Mesendoderm (in vitro differentiated cells): ENCODE results near the gene DAB2.

Experiments used
- DNase-seq: peaks from one replicate; pipeline ENCODE4 v3.0.0; 2013
- H2AK5ac ChIP-seq: 2 replicates; pipeline ENCODE4 v1.6.1; 2013; ENCODE audit warnings: low read length, inconsistent platforms
- H2BK120ac ChIP-seq: 2 replicates; pipeline ENCODE4 v1.6.1; 2013; ENCODE audit warnings: low read depth, mild to moderate bottlenecking, low read length, moderate library complexity, mixed read lengths
- H2BK15ac ChIP-seq: replicated peaks from 2 replicates; pipeline ENCODE4 v1.6.1; 2013; ENCODE audit warnings: low read depth, mild to moderate bottlenecking, moderate library complexity
- H2BK5ac ChIP-seq: 2 replicates; pipeline ENCODE4 v1.6.1; 2013; ENCODE audit warnings: low read length, inconsistent platforms
- H3K18ac ChIP-seq: 2 replicates; pipeline ENCODE4 v1.6.1; 2013; ENCODE audit warnings: mild to moderate bottlenecking, low read length, mixed read lengths
- H3K23ac ChIP-seq: one replicate; pipeline ENCODE4 v1.6.1; 2013; ENCODE audit warnings: low read length
- H3K27ac ChIP-seq: 2 replicates; pipeline ENCODE4 v1.5.1; 2013; ENCODE audit warnings: low read depth, mild to moderate bottlenecking, inconsistent platforms, low read length, moderate library complexity
- H3K27me3 ChIP-seq: 2 replicates; pipeline ENCODE4 v1.6.1; 2013; ENCODE audit warnings: low read length, control low read depth, mild to moderate bottlenecking, inconsistent platforms; ENCODE audit not compliant: insufficient read depth, poor library complexity
- H3K36me3 ChIP-seq: 2 replicates; pipeline ENCODE4 v1.6.1; 2013; ENCODE audit warnings: low read length, inconsistent platforms; ENCODE audit not compliant: control insufficient read depth, insufficient read depth
- H3K4ac ChIP-seq: one replicate; pipeline ENCODE4 v1.6.1; 2013; ENCODE audit warnings: low read depth, mild to moderate bottlenecking, low read length, moderate library complexity
- H3K4me1 ChIP-seq: 2 replicates; pipeline ENCODE4 v1.6.1; 2013; ENCODE audit warnings: low read depth, low read length, inconsistent platforms; ENCODE audit not compliant: control insufficient read depth
- H3K4me2 ChIP-seq: 2 replicates; pipeline ENCODE4 v1.6.1; 2013; ENCODE audit warnings: low read length
- H3K4me3 ChIP-seq: 2 replicates; pipeline ENCODE4 v1.5.1; 2013; ENCODE audit warnings: mild to moderate bottlenecking, low read length
- H3K56ac ChIP-seq: one replicate; pipeline ENCODE4 v1.6.1; 2013; ENCODE audit warnings: low read length
- H3K79me1 ChIP-seq: 2 replicates; pipeline ENCODE4 v1.6.1; 2013; ENCODE audit warnings: low read length, inconsistent platforms
- H3K79me2 ChIP-seq: 2 replicates; pipeline ENCODE4 v1.6.1; 2013; ENCODE audit warnings: mild to moderate bottlenecking, low read length; ENCODE audit not compliant: control insufficient read depth, insufficient read depth
- H3K9ac ChIP-seq: 2 replicates; pipeline ENCODE4 v1.6.1; 2013; ENCODE audit warnings: low read length, inconsistent platforms
- H4K5ac ChIP-seq: one replicate; pipeline ENCODE4 v1.6.1; 2013; ENCODE audit warnings: low read length
- H4K8ac ChIP-seq: one replicate; pipeline ENCODE4 v1.6.1; 2013; ENCODE audit warnings: low read depth, mild to moderate bottlenecking, control low read depth, low read length, moderate library complexity
- WGBS: extraction: QIAGEN DNeasy Blood & Tissue Kit; methylation state at CpG from one replicate; pipeline ENCODE4 v1.1.7; 2013; ENCODE audit warnings: low lambda C conversion rate, missing lambda C conversion rate; ENCODE audit not compliant: insufficient coverage; ENCODE audit errors: extremely low coverage; 5-methylcytosine and 5-hydroxymethylcytosine counted together

The DAB2 gene

DNA sequence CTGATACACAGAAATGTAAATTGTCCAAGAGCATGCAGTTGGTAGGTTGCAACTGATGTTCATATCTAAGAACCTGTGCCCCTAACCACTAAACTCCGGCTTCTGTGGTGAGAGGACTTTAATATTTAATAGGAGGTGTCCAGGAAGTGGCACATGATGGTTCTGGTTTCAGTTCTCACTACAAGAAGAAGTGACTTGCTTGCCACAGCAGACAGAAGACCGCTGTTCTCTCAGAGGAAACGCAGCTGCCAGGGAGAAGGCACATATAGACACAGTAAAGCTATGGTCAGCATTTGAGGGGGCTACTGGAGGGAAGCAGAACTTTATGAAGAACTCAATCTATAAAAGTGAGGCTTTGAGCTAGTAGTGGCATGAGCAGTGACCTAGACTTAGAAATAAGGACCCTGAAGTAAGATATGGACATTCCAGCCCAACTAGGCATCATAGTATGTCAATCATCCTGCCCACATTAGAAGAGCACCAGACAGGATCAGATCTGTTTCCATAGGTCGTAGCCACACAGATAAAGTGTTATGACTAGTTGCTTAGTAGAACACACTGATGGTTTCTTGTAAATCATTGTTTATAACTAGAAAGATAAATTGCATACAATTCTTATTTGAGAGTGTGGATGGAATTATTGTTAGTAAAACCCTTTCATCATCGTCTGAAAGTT, 36.4 kb upstream of the DAB2 start:
- no peaks in the 10 kb centered on the region for H3K27me3 ChIP-seq
- H3K9ac ChIP-seq = no peak overlapping the region
- no peak overlapping the region for H3K27ac ChIP-seq
- H3K56ac ChIP-seq = no peak overlapping the region
- H3K4me3 ChIP-seq = no peak overlapping the region
- no peak overlapping the region for H2BK15ac ChIP-seq
- H3K18ac ChIP-seq = no peak overlapping the region
- H3K4ac ChIP-seq = no peak overlapping the region
- H4K5ac ChIP-seq = no peak overlapping the region
- no peaks in the 10 kb centered on the region for H3K36me3 ChIP-seq
- no peak for DNase-seq
- no peak overlapping the region for H3K23ac ChIP-seq
- no peaks in the 10 kb centered on the region for H3K79me1 ChIP-seq
- H2BK5ac ChIP-seq = no peak overlapping the region
- WGBS = no CpG with 5 or more reads among the region's 5 CpGs
- no peak overlapping the region for H2BK120ac ChIP-seq
- H4K8ac ChIP-seq = no peak overlapping the region
- no peaks in the 10 kb centered on the region for H3K79me2 ChIP-seq
- H2AK5ac ChIP-seq = no peak overlapping the region
- no peak overlapping the region for H3K4me2 ChIP-seq
- H3K4me1 ChIP-seq = no peaks in the 10 kb centered on the region

- Histone ChIP-seq H3K27me3 (no peaks in the 10 kb centered on the region), H3K27ac (no peak overlapping the region), H2BK15ac (no peak overlapping the region), H3K18ac (no peak overlapping the region), H3K4me2 (no peak overlapping the region), H3K4me3 (no peak overlapping the region), H3K36me3 (no peaks in the 10 kb centered on the region), H3K79me1 (no peaks in the 10 kb centered on the region), H3K4me1 (no peaks in the 10 kb centered on the region), H3K4ac (no peak overlapping the region), H2BK5ac (no peak overlapping the region), H3K56ac (no peak overlapping the region), H4K8ac (no peak overlapping the region), H2BK120ac (no peak overlapping the region), H3K23ac (no peak overlapping the region), H4K5ac (no peak overlapping the region), H2AK5ac (no peak overlapping the region), H3K79me2 (no peaks in the 10 kb centered on the region), H3K9ac (no peak overlapping the region)
- DNase-seq = no peak
Measured at GRCh38 chr5:39459907-39460306, 35.1 kb upstream of the DAB2 start.

DNA sequence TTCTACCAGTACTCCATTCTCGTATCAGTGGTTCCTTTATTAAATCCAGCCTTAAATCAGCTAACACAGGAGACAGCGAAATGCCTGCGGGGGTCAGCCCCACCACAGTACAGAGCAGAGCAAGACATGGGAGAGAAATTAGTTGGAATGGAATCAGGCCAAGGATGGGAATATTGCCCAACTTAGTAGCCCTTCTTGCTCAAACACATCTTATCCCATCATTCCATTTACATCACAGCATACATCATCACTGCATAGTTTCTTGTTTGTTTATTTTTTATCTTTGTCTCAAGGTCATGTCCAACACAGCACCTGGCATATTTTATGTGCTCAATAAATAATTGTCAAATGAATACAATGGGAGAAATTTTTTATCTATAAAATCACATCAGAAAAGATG, 34.3 kb upstream of the DAB2 start:
- Histone ChIP-seq H3K4me3 (no peak overlapping the region), H2BK120ac (no peak overlapping the region), H3K27ac (no peak overlapping the region), H3K9ac (no peak overlapping the region), H4K5ac (no peak overlapping the region), H3K56ac (no peak overlapping the region), H3K23ac (no peak overlapping the region), H3K36me3 (no peaks in the 10 kb centered on the region), H2AK5ac (no peak overlapping the region), H3K4me2 (no peak overlapping the region), H3K18ac (no peak overlapping the region), H3K27me3 (no peaks in the 10 kb centered on the region), H2BK15ac (no peak overlapping the region), H3K4ac (no peak overlapping the region), H4K8ac (no peak overlapping the region), H2BK5ac (no peak overlapping the region), H3K4me1 (no peaks in the 10 kb centered on the region), H3K79me1 (no peaks in the 10 kb centered on the region), H3K79me2 (no peaks in the 10 kb centered on the region)
- DNase-seq = no peak
- no CpG with 5 or more reads among the region's 3 CpGs for WGBS

- no CpG with 5 or more reads among the region's 7 CpGs for WGBS
- DNase-seq = no peak
- Histone ChIP-seq H4K5ac (no peak overlapping the region), H2BK15ac (no peak overlapping the region), H3K9ac (no peak overlapping the region), H3K4me1 (no peaks in the 10 kb centered on the region), H2AK5ac (no peak overlapping the region), H3K18ac (no peak overlapping the region), H3K4me3 (no peak overlapping the region), H3K56ac (no peak overlapping the region), H4K8ac (no peak overlapping the region), H2BK120ac (no peak overlapping the region), H2BK5ac (no peak overlapping the region), H3K4ac (no peak overlapping the region), H3K27me3 (no peaks in the 10 kb centered on the region), H3K27ac (no peak overlapping the region), H3K79me1 (no peaks in the 10 kb centered on the region), H3K4me2 (no peak overlapping the region), H3K23ac (no peak overlapping the region), H3K79me2 (no peaks in the 10 kb centered on the region), H3K36me3 (no peaks in the 10 kb centered on the region)
Measured at GRCh38 chr5:39455645-39456044, 30.9 kb upstream of the DAB2 start.

DNA sequence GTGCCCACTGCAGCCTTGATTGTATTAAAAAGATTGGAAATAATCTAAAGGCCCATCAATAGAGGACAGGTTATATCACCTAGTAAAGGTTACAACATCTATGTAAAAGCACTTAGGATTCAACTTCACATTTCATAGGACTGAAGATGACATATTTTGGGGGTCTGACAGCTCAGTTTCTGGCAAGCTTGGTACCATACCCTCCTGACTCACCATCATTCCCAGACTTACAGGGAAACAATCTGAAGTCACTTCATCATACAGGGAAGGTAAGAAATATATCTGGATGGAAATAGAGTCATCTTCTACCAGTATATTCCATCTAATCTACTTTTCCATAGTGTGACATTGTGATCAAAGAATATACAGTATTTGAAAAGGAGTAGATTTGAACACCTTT, 28.8 kb upstream of the DAB2 start:
- Histone ChIP-seq H3K9ac (no peak overlapping the region), H3K4me1 (no peaks in the 10 kb centered on the region), H4K8ac (no peak overlapping the region), H3K4me2 (no peak overlapping the region), H2BK5ac (no peak overlapping the region), H3K36me3 (no peaks in the 10 kb centered on the region), H3K56ac (no peak overlapping the region), H3K79me2 (no peaks in the 10 kb centered on the region), H3K4me3 (no peak overlapping the region), H3K79me1 (no peaks in the 10 kb centered on the region), H2AK5ac (no peak overlapping the region), H2BK120ac (no peak overlapping the region), H4K5ac (no peak overlapping the region), H3K27ac (no peak overlapping the region), H3K23ac (no peak overlapping the region), H3K4ac (no peak overlapping the region), H2BK15ac (no peak overlapping the region), H3K18ac (no peak overlapping the region), H3K27me3 (no peaks in the 10 kb centered on the region)
- DNase-seq = no peak

- H3K79me1 ChIP-seq = no peaks in the 10 kb centered on the region
- no peak overlapping the region for H3K4me2 ChIP-seq
- no peak overlapping the region for H3K18ac ChIP-seq
- H4K8ac ChIP-seq = no peak overlapping the region
- no peak overlapping the region for H3K23ac ChIP-seq
- H3K4me1 ChIP-seq = no peaks in the 10 kb centered on the region
- no peak overlapping the region for H3K4me3 ChIP-seq
- no peak overlapping the region for H2BK120ac ChIP-seq
- H3K36me3 ChIP-seq = no peaks in the 10 kb centered on the region
- H3K9ac ChIP-seq = no peak overlapping the region
- H2AK5ac ChIP-seq = no peak overlapping the region
- no peak overlapping the region for H4K5ac ChIP-seq
- H3K56ac ChIP-seq = no peak overlapping the region
- no peak overlapping the region for H3K27ac ChIP-seq
- no peak overlapping the region for H2BK5ac ChIP-seq
- H3K27me3 ChIP-seq = no peaks in the 10 kb centered on the region
- no peak for DNase-seq
- WGBS = no CpG with 5 or more reads among the region's 2 CpGs
- H3K4ac ChIP-seq = no peak overlapping the region
- H2BK15ac ChIP-seq = no peak overlapping the region
- no peaks in the 10 kb centered on the region for H3K79me2 ChIP-seq
Measured at GRCh38 chr5:39452846-39453245, 28.1 kb upstream of the DAB2 start.
